NT2/D1 (cell line): ENCODE data around the gene CRYBB2.
"Not testable (repeated sequence)": the region's sequence is repeated elsewhere in the genome, so short reads cannot be mapped to it uniquely, and the experiment has no call there.

ENCODE experiments used
- DNase-seq: peaks from one replicate; pipeline ENCODE4 v3.0.0-alpha.2; 2011; ENCODE audit warnings: low read depth, low spot score
- H3K27me3 ChIP-seq: 2 replicates; pipeline ENCODE4 v1.6.0; 2011; ENCODE audit warnings: mild to moderate bottlenecking; ENCODE audit not compliant: insufficient read length, insufficient read depth
- H3K36me3 ChIP-seq: 2 replicates; pipeline ENCODE4 v1.6.1; 2011; ENCODE audit warnings: mild to moderate bottlenecking, low read length, mixed read lengths; ENCODE audit not compliant: insufficient read depth, insufficient read length
- H3K4me1 ChIP-seq: 2 replicates; pipeline ENCODE4 v1.5.1; 2011; ENCODE audit not compliant: insufficient read depth, insufficient read length
- H3K4me3 ChIP-seq: 2 replicates; pipeline ENCODE4 v1.5.1; 2011; ENCODE audit warnings: low read depth; ENCODE audit not compliant: insufficient read length
- H3K9ac ChIP-seq: 2 replicates; pipeline ENCODE4 v1.6.0; 2011; ENCODE audit warnings: low read depth; ENCODE audit not compliant: insufficient read length
- H3K9me3 ChIP-seq: 2 replicates; pipeline ENCODE4 v1.5.1; 2011; ENCODE audit warnings: mild to moderate bottlenecking, low read length; ENCODE audit not compliant: insufficient read depth
- SUZ12 ChIP-seq: IDR thresholded peaks from 2 replicates; pipeline ENCODE4 v1.6.1; 2011; ENCODE audit not compliant: insufficient read length, insufficient read depth; ENCODE audit errors: extremely low read depth
- YY1 ChIP-seq: IDR thresholded peaks from 2 replicates; pipeline ENCODE4 v1.6.1; 2011; ENCODE audit not compliant: insufficient read length, insufficient read depth
- ZNF274 ChIP-seq: IDR thresholded peaks from 2 replicates; pipeline ENCODE4 v1.6.1; 2011; ENCODE audit warnings: mild to moderate bottlenecking, low read depth, low read length

The CRYBB2 gene

GRCh38 chr22:25200967-25201366 lies 18.5 kb upstream of the CRYBB2 start:
- Histone ChIP-seq H3K27me3 (no peaks in the 10 kb centered on the region), H3K9ac (no peak overlapping the region), H3K4me1 (no peaks in the 10 kb centered on the region), H3K4me3 (no peak overlapping the region), H3K36me3 (peaks cover 5% of the 10 kb centered on the region), H3K9me3 (no peaks in the 10 kb centered on the region)
- no peak for DNase-seq
- no peak for TF ChIP-seq ZNF274
- no peak for TF ChIP-seq SUZ12
- no peak for TF ChIP-seq YY1

DNA sequence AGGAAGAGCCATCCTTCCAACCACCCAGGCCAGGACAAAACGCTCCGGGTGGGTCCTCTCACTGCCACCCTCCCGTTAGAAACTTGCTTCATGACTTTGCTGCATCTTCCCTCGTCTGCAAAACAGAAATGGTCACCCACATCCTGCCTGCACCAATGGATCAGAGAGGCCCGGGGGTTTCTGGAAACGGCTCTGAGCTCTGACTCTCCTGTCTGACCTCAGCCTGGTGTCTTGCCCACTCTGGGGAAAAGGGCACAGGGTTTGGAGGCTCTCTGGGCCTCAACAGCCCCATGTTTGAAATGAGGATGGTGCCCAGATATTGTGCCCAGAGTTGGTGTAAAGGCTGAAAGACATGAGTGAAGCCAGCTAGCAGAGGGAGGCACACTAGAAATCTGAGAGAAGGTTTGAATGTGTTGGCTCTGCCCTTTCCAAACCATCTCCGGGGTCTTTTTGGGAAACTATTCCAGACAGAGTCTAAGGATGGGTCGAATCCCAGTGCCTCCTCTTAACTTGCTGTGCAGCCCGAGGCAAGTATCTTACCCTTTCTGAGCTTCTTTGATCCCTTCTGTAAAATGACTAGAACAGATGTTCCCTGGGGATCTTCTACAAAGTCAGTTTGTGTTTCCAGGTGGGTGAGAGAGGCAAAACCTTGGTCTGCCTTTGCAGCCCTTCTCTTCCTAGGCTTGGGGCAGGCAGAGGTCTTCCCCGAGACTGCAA lies 17.7 kb upstream of the CRYBB2 start:
- TF ChIP-seq SUZ12 (no peak), YY1 (no peak), ZNF274 (no peak)
- Histone ChIP-seq H3K36me3 (peaks cover 5% of the 10 kb centered on the region), H3K9ac (no peak overlapping the region), H3K4me1 (no peaks in the 10 kb centered on the region), H3K4me3 (no peak overlapping the region), H3K9me3 (no peaks in the 10 kb centered on the region), H3K27me3 (no peaks in the 10 kb centered on the region)
- no peak for DNase-seq

- H3K9me3 ChIP-seq = no peaks in the 10 kb centered on the region
- no peak overlapping the region for H3K4me3 ChIP-seq
- no peaks in the 10 kb centered on the region for H3K4me1 ChIP-seq
- no peak for TF ChIP-seq ZNF274
- TF ChIP-seq YY1 = no peak
- TF ChIP-seq SUZ12 = no peak
- peaks cover 2% of the 10 kb centered on the region for H3K36me3 ChIP-seq
- no peak overlapping the region for H3K9ac ChIP-seq
- H3K27me3 ChIP-seq = no peaks in the 10 kb centered on the region
- peak; percentile 36 for DNase-seq
Observed at GRCh38 chr22:25202290-25202921, 17.0 kb upstream of the CRYBB2 start.

GRCh38 chr22:25203082-25203481 lies 16.4 kb upstream of the CRYBB2 start:
- peaks cover 2% of the 10 kb centered on the region for H3K36me3 ChIP-seq
- DNase-seq = no peak
- no peak overlapping the region for H3K4me3 ChIP-seq
- no peaks in the 10 kb centered on the region for H3K9me3 ChIP-seq
- TF ChIP-seq YY1 (no peak), ZNF274 (no peak), SUZ12 (no peak)
- no peaks in the 10 kb centered on the region for H3K4me1 ChIP-seq
- H3K27me3 ChIP-seq = no peaks in the 10 kb centered on the region
- no peak overlapping the region for H3K9ac ChIP-seq

- DNase-seq, H3K27me3 ChIP-seq, H3K9ac ChIP-seq, H3K9me3 ChIP-seq, H3K36me3 ChIP-seq, H3K4me3 ChIP-seq, H3K4me1 ChIP-seq: not testable (repeated sequence)
Observed at GRCh38 chr22:25204547-25204946, 14.9 kb upstream of the CRYBB2 start.

DNA sequence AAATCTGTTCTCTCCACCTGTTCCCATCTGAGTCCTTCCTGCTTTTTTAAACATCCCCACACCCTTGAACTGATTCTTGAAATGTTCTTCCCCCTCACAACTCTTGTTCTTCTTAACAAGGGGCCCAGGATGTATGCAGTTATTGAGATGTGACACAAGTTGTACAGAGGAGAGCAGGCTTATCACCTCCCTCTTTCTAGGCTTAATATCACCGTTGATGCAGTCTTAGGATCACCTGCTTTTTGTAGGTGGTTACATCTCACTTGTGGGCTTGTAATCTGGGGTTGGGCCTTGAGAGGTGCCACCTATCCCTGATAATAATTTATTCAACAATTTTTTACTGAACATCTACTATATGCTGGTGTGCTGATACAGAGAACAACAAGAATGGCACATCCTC lies 13.6 kb upstream of the CRYBB2 start:
- Histone ChIP-seq H3K27me3 (no peaks in the 10 kb centered on the region), H3K4me1 (no peaks in the 10 kb centered on the region), H3K36me3 (no peaks in the 10 kb centered on the region), H3K9me3 (no peaks in the 10 kb centered on the region), H3K9ac (no peak overlapping the region), H3K4me3 (no peak overlapping the region)
- no peak for DNase-seq
- no peak for TF ChIP-seq ZNF274
- no peak for TF ChIP-seq SUZ12
- TF ChIP-seq YY1 = no peak

DNA sequence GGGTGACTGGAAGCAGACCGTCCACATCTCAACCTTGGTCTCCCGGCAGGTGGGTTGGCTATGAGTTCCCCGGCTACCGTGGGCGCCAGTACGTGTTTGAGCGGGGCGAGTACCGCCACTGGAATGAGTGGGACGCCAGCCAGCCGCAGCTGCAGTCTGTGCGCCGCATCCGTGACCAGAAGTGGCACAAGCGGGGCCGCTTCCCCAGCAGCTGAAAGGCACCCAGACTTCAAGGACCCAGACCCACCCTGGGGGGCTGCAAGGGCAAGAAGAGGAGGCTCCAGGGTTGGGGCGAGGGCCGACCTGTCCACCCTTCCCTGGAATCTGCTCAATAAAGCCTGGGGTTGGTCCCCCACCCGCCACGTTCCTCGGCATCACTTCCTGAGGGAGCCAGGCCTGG lies 12.4 kb upstream of the CRYBB2 start:
- Histone ChIP-seq H3K9me3 (no peaks in the 10 kb centered on the region), H3K4me3 (no peak overlapping the region), H3K9ac (no peak overlapping the region), H3K36me3 (no peaks in the 10 kb centered on the region), H3K27me3 (no peaks in the 10 kb centered on the region), H3K4me1 (no peaks in the 10 kb centered on the region)
- no peak for TF ChIP-seq YY1
- TF ChIP-seq ZNF274 = no peak
- TF ChIP-seq SUZ12 = no peak
- DNase-seq = no peak
